DOHH2 (cell line): ENCODE data around the gene TRIM63.

Source experiments
- H3F3A ChIP-seq: fragments of 200-600 bp; sonication (generic), shearing (Covaris generic); 2 replicates; pipeline ENCODE4 v1.6.0; 2016; ENCODE audit warnings: antibody characterized with exemption, mild to moderate bottlenecking; ENCODE audit not compliant: control insufficient read depth, insufficient read depth
- H3K27ac ChIP-seq: fragments of 200-600 bp; sonication (generic); 2 replicates; pipeline ENCODE4 v1.5.1; 2014; ENCODE audit warnings: low read depth, mild to moderate bottlenecking, low read length, moderate library complexity
- H3K27me3 ChIP-seq: fragments of 200-600 bp; sonication (generic); 2 replicates; pipeline ENCODE4 v1.6.1; 2014; ENCODE audit warnings: mild to moderate bottlenecking, low read length, mixed read lengths; ENCODE audit not compliant: control insufficient read depth
- H3K36me3 ChIP-seq: fragments of 200-600 bp; sonication (generic); 2 replicates; pipeline ENCODE4 v1.6.1; 2014; ENCODE audit warnings: mild to moderate bottlenecking, low read length, moderate library complexity, mixed read lengths; ENCODE audit not compliant: control insufficient read depth
- H3K4me1 ChIP-seq: fragments of 200-600 bp; sonication (generic); 2 replicates; pipeline ENCODE4 v1.6.1; 2014; ENCODE audit warnings: mild to moderate bottlenecking, low read length, mixed read lengths; ENCODE audit not compliant: control insufficient read depth
- H3K4me2 ChIP-seq: fragments of 200-600 bp; sonication (generic); 2 replicates; pipeline ENCODE4 v1.6.0; 2014; ENCODE audit warnings: mild to moderate bottlenecking, low read length, moderate library complexity
- H3K4me3 ChIP-seq: fragments of 200-600 bp; sonication (generic); 2 replicates; pipeline ENCODE4 v1.5.1; 2014; ENCODE audit warnings: mild to moderate bottlenecking, low read length, mixed read lengths
- H3K79me2 ChIP-seq: fragments of 200-600 bp; sonication (generic); 2 replicates; pipeline ENCODE4 v1.6.1; 2014; ENCODE audit warnings: mild to moderate bottlenecking, low read length, mixed read lengths; ENCODE audit not compliant: control insufficient read depth
- H3K9me2 ChIP-seq: fragments of 200-600 bp; sonication (generic); replicated peaks from 2 replicates; pipeline ENCODE4 v1.6.1; 2014; ENCODE audit warnings: mild to moderate bottlenecking, low read length, mixed read lengths; ENCODE audit not compliant: control insufficient read depth
- H3K9me3 ChIP-seq: fragments of 200-600 bp; sonication (generic); 2 replicates; pipeline ENCODE4 v1.6.1; 2014; ENCODE audit warnings: antibody characterized with exemption, low read length, mixed read lengths; ENCODE audit not compliant: control insufficient read depth, insufficient read depth
- H4K20me1 ChIP-seq: fragments of 200-600 bp; sonication (generic); 2 replicates; pipeline ENCODE4 v1.6.0; 2014; ENCODE audit warnings: low read depth, mild to moderate bottlenecking, antibody characterized with exemption, low read length, moderate library complexity; ENCODE audit not compliant: control insufficient read depth, insufficient read depth
- CTCF ChIP-seq: fragments of 200-600 bp; sonication (generic); IDR thresholded peaks from one replicate; pipeline ENCODE4 v1.5.1; 2014; ENCODE audit warnings: antibody characterized with exemption, mild to moderate bottlenecking, low read depth, low read length; ENCODE audit not compliant: poor library complexity, severe bottlenecking
- EZH2phosphoT487 ChIP-seq: fragments of 200-600 bp; sonication (generic); IDR thresholded peaks from 2 replicates; pipeline ENCODE4 v1.6.1; 2017; ENCODE audit warnings: borderline replicate concordance, mild to moderate bottlenecking, antibody characterized with exemption, low read length, moderate library complexity, mixed read lengths

Gene TRIM63

GRCh38 chr1:26025517-26025916 lies 41.9 kb downstream of the TRIM63 start:
- Histone ChIP-seq H3K9me2 (no peaks in the 10 kb centered on the region), H3K36me3 (no peaks in the 10 kb centered on the region), H3F3A (no peaks in the 10 kb centered on the region), H3K27ac (no peak overlapping the region), H3K79me2 (no peaks in the 10 kb centered on the region), H3K4me2 (no peak overlapping the region), H3K27me3 (peaks cover 10% of the 10 kb centered on the region), H3K4me3 (no peak overlapping the region), H4K20me1 (no peaks in the 10 kb centered on the region), H3K9me3 (no peaks in the 10 kb centered on the region), H3K4me1 (no peaks in the 10 kb centered on the region)
- TF ChIP-seq EZH2phosphoT487 (no peak), CTCF (no peak)

GRCh38 chr1:26025060-26025459 lies 42.4 kb downstream of the TRIM63 start:
- Histone ChIP-seq H3K27ac (no peak overlapping the region), H3K4me1 (no peaks in the 10 kb centered on the region), H3K79me2 (no peaks in the 10 kb centered on the region), H4K20me1 (no peaks in the 10 kb centered on the region), H3K36me3 (no peaks in the 10 kb centered on the region), H3K9me3 (no peaks in the 10 kb centered on the region), H3K27me3 (peaks cover 13% of the 10 kb centered on the region), H3K4me3 (no peak overlapping the region), H3K4me2 (no peak overlapping the region), H3F3A (no peaks in the 10 kb centered on the region), H3K9me2 (no peaks in the 10 kb centered on the region)
- no peak for TF ChIP-seq EZH2phosphoT487

- H3K9me3 ChIP-seq, result no peaks in the 10 kb centered on the region
- H3K4me3 ChIP-seq, result no peak overlapping the region
- H3K27me3 ChIP-seq, result peaks cover 13% of the 10 kb centered on the region
- no peaks in the 10 kb centered on the region for H3K36me3 ChIP-seq
- H3K4me2 ChIP-seq, result no peak overlapping the region
- no peaks in the 10 kb centered on the region for H3F3A ChIP-seq
- H3K4me1 ChIP-seq, result no peaks in the 10 kb centered on the region
- TF ChIP-seq CTCF, result no peak
- no peak for TF ChIP-seq EZH2phosphoT487
- no peaks in the 10 kb centered on the region for H3K9me2 ChIP-seq
- H4K20me1 ChIP-seq, result no peaks in the 10 kb centered on the region
- H3K27ac ChIP-seq, result no peak overlapping the region
- H3K79me2 ChIP-seq, result no peaks in the 10 kb centered on the region
Observed at GRCh38 chr1:26023826-26024225, 43.6 kb downstream of the TRIM63 start.

- no peak overlapping the region for H3K4me3 ChIP-seq
- H4K20me1 ChIP-seq, result no peaks in the 10 kb centered on the region
- TF ChIP-seq EZH2phosphoT487, result no peak
- no peak for TF ChIP-seq CTCF
- no peak overlapping the region for H3K4me2 ChIP-seq
- H3K4me1 ChIP-seq, result no peaks in the 10 kb centered on the region
- no peak overlapping the region for H3K27ac ChIP-seq
- no peaks in the 10 kb centered on the region for H3F3A ChIP-seq
- H3K27me3 ChIP-seq, result peaks cover 13% of the 10 kb centered on the region
- no peaks in the 10 kb centered on the region for H3K9me3 ChIP-seq
- H3K79me2 ChIP-seq, result no peaks in the 10 kb centered on the region
- H3K9me2 ChIP-seq, result no peaks in the 10 kb centered on the region
- H3K36me3 ChIP-seq, result no peaks in the 10 kb centered on the region
Observed at GRCh38 chr1:26023009-26023408, 44.4 kb downstream of the TRIM63 start.
